ENCODE measurements around the gene SSR2.

SSR2 gene

DNA sequence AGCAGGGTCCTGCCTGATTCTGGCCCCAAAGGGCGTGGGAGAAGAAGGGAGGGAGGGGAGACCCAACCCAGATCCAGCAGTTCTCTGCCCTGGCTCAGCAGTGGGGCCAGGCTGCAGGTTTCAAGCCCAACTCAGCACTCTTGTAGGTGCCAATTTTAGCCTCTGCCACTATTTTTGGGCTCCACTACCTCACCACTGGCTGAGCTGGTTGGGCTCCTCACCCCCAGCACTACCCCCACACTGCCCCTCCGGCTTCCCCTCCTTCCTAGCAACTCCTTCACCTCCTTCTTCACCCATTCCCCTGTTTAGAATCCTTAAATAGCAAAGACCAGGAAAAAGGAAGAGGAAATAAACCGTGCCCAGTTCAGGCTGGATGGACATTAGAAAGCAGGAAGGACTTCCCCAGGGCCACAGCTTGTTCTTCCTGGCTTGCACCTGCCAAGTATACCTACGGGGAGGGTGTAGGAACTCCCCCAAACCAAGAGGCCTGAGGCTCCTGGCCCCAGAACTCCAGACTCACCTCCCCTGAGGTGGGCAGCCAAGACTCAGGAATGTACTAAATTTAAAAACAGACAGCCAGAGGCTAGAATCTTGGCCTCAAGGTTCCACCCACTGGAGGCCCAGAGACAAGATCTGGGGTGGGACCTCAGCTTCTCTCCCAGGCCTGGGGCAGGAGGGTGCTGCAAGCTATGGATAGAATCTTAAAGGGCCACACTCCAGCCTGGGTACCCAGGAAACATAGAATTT lies 41.0 kb downstream of the SSR2 start:
- Histone ChIP-seq H3K9me3 (ENCODE audit: control insufficient read depth, insufficient read depth, low read depth, low read length) (no peaks in the 10 kb centered on the region), H3K36me3 (ENCODE audit: control insufficient read depth in 2 of 2, insufficient read depth in 1 of 2, low read length in 2 of 2) (no peaks in the 10 kb centered on the region), H3K4me3 (ENCODE audit: low read depth, low read length) (no peak overlapping the region), H3K27ac (ENCODE audit: extremely low read depth, low read depth, low read length) (peak overlapping the region; percentile 97), H3K4me1 (ENCODE audit: control insufficient read depth, insufficient read depth, low read length) (peaks cover 33% of the 10 kb centered on the region)
- ChIA-PET CTCF (interaction anchor here (1.2 to 2.4 kb wide), 2 partner anchors 10 to 42 kb away, joined by 3 to 15 read pairs; no protein-coding TSS in a partner anchor), POLR2A (interaction anchor here (1.5 to 4.4 kb wide), 3 partner anchors 15 to 46 kb away, joined by 4 to 28 read pairs (median 12); partner anchors contain the start of genes KHDC4 and RXFP4)
- TF ChIP-seq ZNF660 (tag by site-specific recombination; IDR thresholded peaks at IDR 0.05) = no peak
- 0 out of 2 replicates have a peak, but pooled peaks have one; percentile 26 for TF ChIP-seq ZFP3 (tag by site-specific recombination; IDR thresholded peaks at IDR 0.05; ENCODE audit: low read depth)
- TF ChIP-seq, protein P1, sequence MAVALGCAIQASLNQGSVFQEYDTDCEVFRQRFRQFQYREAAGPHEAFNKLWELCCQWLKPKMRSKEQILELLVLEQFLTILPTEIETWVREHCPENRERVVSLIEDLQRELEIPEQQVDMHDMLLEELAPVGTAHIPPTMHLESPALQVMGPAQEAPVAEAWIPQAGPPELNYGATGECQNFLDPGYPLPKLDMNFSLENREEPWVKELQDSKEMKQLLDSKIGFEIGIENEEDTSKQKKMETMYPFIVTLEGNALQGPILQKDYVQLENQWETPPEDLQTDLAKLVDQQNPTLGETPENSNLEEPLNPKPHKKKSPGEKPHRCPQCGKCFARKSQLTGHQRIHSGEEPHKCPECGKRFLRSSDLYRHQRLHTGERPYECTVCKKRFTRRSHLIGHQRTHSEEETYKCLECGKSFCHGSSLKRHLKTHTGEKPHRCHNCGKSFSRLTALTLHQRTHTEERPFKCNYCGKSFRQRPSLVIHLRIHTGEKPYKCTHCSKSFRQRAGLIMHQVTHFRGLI (tag by site-specific recombination; IDR thresholded peaks at IDR 0.05) = peak; percentile 100
- peak; percentile 47; the same call in 1 of the 2 replicates for TF ChIP-seq GLIS2 (tag by site-specific recombination; IDR thresholded peaks at IDR 0.05)
- no peak for TF ChIP-seq ZNF169 (tag by site-specific recombination; IDR thresholded peaks at IDR 0.05)
- TF ChIP-seq, protein P2, sequence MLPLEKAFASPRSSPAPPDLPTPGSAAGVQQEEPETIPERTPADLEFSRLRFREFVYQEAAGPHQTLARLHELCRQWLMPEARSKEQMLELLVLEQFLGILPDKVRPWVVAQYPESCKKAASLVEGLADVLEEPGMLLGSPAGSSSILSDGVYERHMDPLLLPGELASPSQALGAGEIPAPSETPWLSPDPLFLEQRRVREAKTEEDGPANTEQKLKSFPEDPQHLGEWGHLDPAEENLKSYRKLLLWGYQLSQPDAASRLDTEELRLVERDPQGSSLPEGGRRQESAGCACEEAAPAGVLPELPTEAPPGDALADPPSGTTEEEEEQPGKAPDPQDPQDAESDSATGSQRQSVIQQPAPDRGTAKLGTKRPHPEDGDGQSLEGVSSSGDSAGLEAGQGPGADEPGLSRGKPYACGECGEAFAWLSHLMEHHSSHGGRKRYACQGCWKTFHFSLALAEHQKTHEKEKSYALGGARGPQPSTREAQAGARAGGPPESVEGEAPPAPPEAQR (tag by site-specific recombination; IDR thresholded peaks at IDR 0.05) = no peak
- no peak for TF ChIP-seq ZSCAN16 (tag by site-specific recombination; IDR thresholded peaks at IDR 0.05)
- TF ChIP-seq SP2 (tag by site-specific recombination; IDR thresholded peaks at IDR 0.05) = peak; percentile 35
- peak; percentile 38; the same call in 1 of the 2 replicates for TF ChIP-seq ZBTB8A (tag by site-specific recombination; IDR thresholded peaks at IDR 0.05)
- TF ChIP-seq ZNF398 (tag by site-specific recombination; IDR thresholded peaks at IDR 0.05) = peak; percentile 24
- TF ChIP-seq, protein P3, sequence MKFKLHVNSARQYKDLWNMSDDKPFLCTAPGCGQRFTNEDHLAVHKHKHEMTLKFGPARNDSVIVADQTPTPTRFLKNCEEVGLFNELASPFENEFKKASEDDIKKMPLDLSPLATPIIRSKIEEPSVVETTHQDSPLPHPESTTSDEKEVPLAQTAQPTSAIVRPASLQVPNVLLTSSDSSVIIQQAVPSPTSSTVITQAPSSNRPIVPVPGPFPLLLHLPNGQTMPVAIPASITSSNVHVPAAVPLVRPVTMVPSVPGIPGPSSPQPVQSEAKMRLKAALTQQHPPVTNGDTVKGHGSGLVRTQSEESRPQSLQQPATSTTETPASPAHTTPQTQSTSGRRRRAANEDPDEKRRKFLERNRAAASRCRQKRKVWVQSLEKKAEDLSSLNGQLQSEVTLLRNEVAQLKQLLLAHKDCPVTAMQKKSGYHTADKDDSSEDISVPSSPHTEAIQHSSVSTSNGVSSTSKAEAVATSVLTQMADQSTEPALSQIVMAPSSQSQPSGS (tag by site-specific recombination; IDR thresholded peaks at IDR 0.05; ENCODE audit: low read depth) = no peak
- TF ChIP-seq KLF9 (tag by site-specific recombination; IDR thresholded peaks at IDR 0.05; ENCODE audit: low read depth) = no peak
- no peak for TF ChIP-seq ZNF621 (tag by site-specific recombination; IDR thresholded peaks at IDR 0.05)

- TF ChIP-seq, protein P4, sequence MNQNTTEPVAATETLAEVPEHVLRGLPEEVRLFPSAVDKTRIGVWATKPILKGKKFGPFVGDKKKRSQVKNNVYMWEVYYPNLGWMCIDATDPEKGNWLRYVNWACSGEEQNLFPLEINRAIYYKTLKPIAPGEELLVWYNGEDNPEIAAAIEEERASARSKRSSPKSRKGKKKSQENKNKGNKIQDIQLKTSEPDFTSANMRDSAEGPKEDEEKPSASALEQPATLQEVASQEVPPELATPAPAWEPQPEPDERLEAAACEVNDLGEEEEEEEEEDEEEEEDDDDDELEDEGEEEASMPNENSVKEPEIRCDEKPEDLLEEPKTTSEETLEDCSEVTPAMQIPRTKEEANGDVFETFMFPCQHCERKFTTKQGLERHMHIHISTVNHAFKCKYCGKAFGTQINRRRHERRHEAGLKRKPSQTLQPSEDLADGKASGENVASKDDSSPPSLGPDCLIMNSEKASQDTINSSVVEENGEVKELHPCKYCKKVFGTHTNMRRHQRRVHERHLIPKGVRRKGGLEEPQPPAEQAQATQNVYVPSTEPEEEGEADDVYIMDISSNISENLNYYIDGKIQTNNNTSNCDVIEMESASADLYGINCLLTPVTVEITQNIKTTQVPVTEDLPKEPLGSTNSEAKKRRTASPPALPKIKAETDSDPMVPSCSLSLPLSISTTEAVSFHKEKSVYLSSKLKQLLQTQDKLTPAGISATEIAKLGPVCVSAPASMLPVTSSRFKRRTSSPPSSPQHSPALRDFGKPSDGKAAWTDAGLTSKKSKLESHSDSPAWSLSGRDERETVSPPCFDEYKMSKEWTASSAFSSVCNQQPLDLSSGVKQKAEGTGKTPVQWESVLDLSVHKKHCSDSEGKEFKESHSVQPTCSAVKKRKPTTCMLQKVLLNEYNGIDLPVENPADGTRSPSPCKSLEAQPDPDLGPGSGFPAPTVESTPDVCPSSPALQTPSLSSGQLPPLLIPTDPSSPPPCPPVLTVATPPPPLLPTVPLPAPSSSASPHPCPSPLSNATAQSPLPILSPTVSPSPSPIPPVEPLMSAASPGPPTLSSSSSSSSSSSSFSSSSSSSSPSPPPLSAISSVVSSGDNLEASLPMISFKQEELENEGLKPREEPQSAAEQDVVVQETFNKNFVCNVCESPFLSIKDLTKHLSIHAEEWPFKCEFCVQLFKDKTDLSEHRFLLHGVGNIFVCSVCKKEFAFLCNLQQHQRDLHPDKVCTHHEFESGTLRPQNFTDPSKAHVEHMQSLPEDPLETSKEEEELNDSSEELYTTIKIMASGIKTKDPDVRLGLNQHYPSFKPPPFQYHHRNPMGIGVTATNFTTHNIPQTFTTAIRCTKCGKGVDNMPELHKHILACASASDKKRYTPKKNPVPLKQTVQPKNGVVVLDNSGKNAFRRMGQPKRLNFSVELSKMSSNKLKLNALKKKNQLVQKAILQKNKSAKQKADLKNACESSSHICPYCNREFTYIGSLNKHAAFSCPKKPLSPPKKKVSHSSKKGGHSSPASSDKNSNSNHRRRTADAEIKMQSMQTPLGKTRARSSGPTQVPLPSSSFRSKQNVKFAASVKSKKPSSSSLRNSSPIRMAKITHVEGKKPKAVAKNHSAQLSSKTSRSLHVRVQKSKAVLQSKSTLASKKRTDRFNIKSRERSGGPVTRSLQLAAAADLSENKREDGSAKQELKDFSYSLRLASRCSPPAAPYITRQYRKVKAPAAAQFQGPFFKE (tag by site-specific recombination; IDR thresholded peaks at IDR 0.05; ENCODE audit: borderline replicate concordance) = no peak
- TF ChIP-seq ZSCAN30 (tag by site-specific recombination; IDR thresholded peaks at IDR 0.05) (peak; percentile 17; the same call in 1 of the 2 replicates), SP3 (tag by site-specific recombination; IDR thresholded peaks at IDR 0.05) (peak; percentile 13), ZNF394 (tag by site-specific recombination; IDR thresholded peaks at IDR 0.05; ENCODE audit: borderline replicate concordance) (peak; percentile 18; the same call in 1 of the 2 replicates), ZNF335 (tag by site-specific recombination; conservative IDR thresholded peaks at IDR 0.05) (peak; percentile 69)
- H3K9me3 ChIP-seq (ENCODE audit: control insufficient read depth, insufficient read depth, low read depth, low read length) = no peaks in the 10 kb centered on the region
- peak overlapping the region; percentile 97 for H3K27ac ChIP-seq (ENCODE audit: extremely low read depth, low read depth, low read length)
- H3K4me1 ChIP-seq (ENCODE audit: control insufficient read depth, insufficient read depth, low read length) = peaks cover 36% of the 10 kb centered on the region
- ChIA-PET CTCF (interaction anchor here (0.6 to 4.7 kb wide), 13 partner anchors 10 to 415 kb away, joined by 3 to 45 read pairs (median 4); partner anchors contain the start of gene RXFP4), POLR2A (interaction anchor here (0.5 to 4.4 kb wide), 8 partner anchors 11 to 46 kb away, joined by 3 to 28 read pairs (median 5); partner anchors contain the start of genes KHDC4 and RXFP4)
- H3K4me3 ChIP-seq (ENCODE audit: low read depth, low read length) = peak overlapping the region; percentile 91
- peaks cover 0 to 3% of the 10 kb centered on the region in 2 experiments; a peak in 2 of 3 replicates for H3K36me3 ChIP-seq (ENCODE audit: control insufficient read depth in 2 of 2, insufficient read depth in 1 of 2, low read length in 2 of 2)
Observed at GRCh38 chr1:155978973-155979429, 41.8 kb downstream of the SSR2 start.

All from HEK293 (cell line).